GM21717 (cell line): ENCODE measurements around the gene CYP2E1.
"Not testable (repeated sequence)": the region's sequence is repeated elsewhere in the genome, so short reads cannot be mapped to it uniquely, and the experiment has no call there.

Source experiments
- ATAC-seq: cut with Tn5 transposase; IDR thresholded peaks from one replicate; pipeline ENCODE4 v1.9.1; 2021; ENCODE audit warnings: mild to moderate bottlenecking, moderate library complexity; ENCODE audit not compliant: unreplicated experiment

The CYP2E1 gene

DNA sequence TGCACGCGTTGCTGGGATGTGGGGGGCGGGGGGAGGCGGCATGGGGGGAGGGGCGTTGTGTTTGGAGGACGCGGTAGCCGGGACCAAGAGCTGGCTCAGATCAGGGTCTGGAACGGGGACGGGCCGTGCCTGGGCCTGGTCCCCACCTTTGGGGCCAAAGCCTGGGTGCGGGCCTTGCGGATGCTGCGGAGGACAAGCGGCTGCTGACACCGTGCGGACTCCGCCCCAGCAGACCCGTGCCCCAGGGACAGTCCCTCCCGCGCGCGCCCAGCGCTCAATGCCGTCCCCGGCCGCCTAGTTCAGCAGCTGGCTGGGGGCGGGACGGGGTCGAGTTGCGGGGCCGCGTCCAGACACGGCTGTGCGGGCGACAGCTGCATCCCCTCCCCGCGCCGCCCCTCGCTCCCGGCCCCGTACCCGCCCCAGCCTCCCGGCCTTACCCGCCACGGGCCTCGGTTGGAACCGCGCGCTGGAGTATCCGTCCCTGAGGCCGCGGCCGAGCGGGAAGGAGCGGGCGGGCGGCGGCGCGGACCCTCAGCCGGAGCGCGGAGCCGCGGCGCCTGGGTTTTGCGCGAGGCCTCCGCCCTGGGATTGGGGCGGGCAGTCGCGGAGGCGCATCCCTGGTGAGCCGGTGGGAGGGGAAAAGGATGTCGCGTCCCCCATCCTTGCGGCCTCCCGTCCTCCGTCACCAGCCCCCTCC is 41.8 kb downstream of the CYP2E1 start:
- not testable (repeated sequence) for ATAC-seq

DNA sequence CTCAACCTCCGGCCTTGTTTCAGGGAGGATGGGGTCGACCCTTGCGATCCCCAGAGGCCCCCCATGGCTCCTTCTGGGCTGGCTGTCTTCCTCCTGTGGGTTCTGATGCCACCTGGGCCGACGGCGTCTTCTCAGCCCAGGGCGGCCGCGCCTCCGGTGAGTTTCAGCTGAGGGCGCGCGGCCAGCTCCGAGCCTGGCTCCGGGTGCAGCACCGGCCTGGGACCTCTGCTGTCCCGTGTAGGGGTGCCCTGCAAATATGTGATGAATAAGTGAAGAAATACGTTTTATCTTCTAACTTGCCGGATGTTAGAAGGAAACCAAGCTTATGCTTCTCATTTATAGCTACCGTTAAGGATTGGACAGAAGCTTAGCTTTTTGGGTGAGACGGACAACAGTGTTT is 42.6 kb downstream of the CYP2E1 start:
- ATAC-seq = not testable (repeated sequence)

DNA sequence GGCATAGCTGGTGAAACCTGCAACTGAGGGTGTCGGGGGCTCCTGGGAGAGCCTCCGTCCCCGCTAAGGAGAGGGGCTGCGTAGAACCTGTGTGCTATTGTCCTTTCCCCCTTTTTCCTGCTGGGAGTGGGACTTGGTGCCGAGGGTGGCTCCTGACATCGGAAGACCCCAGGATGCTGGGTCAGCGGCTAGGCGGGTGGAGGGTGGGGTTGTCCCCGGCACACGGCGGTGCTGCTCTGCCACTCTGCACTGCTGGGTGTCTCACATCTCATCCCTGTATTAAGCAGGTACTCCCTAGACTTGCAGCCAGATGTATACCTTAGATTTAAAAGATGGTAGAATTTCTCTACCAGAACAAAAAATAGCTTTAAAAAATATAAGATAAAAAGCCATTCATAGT is 44.9 kb downstream of the CYP2E1 start:
- not testable (repeated sequence) for ATAC-seq

DNA sequence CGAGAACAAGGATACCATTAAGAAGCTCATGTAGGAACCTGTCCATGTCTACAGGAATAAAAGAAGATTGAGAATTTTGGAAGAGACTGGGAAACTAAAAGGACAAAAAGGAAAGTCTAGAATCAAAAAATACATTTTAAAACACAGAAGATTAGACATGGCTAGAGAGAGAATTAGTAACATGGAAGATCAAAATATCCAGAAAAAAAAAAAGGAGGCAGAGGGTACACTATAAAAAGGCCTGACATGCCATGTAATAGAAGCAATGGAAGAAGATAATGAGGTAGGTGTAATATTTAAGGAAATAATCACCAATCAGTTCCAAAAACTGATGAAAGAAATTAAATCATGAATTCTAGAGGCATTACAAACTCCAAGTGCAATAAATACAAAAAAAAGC is 46.3 kb downstream of the CYP2E1 start:
- ATAC-seq = not testable (repeated sequence)

DNA sequence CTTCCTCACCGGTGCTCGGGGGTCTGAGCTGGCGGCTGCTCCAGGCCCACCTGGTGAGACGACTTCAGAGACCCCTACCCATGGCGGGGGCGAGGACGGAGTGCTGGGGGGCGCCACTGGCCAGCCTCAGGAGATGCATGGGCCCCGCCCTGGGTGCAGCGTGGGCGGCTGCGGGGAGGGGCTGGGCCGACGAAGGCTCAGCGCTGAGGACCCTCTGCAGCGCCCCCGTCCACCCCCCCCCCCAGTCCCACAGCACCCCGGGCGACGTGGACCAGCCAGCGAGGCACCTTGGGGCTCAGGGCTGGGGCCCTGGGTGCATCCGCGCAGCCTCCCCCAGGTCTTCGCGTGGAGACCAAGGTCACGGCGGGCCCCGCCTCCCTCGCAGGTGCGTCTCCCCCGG is 49.9 kb downstream of the CYP2E1 start:
- not testable (repeated sequence) for ATAC-seq
